Measurements from ENCODE around the gene TMEM178B. TPM values are rescaled to one million over a fixed set of nuclear protein-coding genes. Genes with fewer than 3 reads are reported as not detected.

The TMEM178B gene
- total and polyA plus RNA-seq, 3 experiments from 2014 or later: 0.02 to 1.1 (median 0.97) TPM

DNA sequence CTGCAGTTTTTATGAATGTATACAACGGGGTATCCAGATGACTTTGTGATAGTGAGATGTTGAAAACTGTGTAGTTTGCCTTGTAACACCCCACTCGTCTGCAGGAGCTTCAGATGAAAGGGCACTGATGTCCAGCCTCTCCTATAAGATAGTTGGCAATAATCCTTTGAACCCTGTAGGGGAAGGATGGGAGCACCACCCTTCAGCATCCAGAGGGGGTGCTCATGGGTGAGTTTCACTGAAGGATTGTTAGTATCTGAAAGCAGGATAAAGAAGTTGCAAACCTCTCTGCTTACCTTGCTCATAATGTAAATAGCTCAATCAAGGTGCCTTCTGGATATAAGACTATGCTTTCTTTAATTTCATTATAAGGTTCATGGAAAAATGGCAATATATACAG is 201.5 kb downstream of the TMEM178B start:
- no peaks in the 10 kb centered on the region for H3K36me3 ChIP-seq (ENCODE audit: insufficient read depth, low read length)
- ChIA-PET POLR2A (no interaction called here), CTCF (no interaction called here)
- DNase-seq: no peak
- H3K9me3 ChIP-seq (ENCODE audit: low read length): no peaks in the 10 kb centered on the region
- Mint-ChIP-seq H3K4me1 (no peaks in the 10 kb centered on the region), H3K27me3 (no peaks in the 10 kb centered on the region), H3K4me3 (no peak overlapping the region), H3K36me3 (no peaks in the 10 kb centered on the region), H3K9me3 (no peaks in the 10 kb centered on the region), H3K27ac (no peak overlapping the region)
- no peak overlapping the region for H3K27ac ChIP-seq (ENCODE audit: low read depth, low read length)
- no peaks in the 10 kb centered on the region for H3K4me1 ChIP-seq (ENCODE audit: insufficient read depth, low read length)
- no peak overlapping the region for H3K4me3 ChIP-seq (ENCODE audit: low read length)
- H3K27me3 ChIP-seq (ENCODE audit: insufficient read depth, low read length, poor library complexity, severe bottlenecking): peaks cover 3% of the 10 kb centered on the region

DNA sequence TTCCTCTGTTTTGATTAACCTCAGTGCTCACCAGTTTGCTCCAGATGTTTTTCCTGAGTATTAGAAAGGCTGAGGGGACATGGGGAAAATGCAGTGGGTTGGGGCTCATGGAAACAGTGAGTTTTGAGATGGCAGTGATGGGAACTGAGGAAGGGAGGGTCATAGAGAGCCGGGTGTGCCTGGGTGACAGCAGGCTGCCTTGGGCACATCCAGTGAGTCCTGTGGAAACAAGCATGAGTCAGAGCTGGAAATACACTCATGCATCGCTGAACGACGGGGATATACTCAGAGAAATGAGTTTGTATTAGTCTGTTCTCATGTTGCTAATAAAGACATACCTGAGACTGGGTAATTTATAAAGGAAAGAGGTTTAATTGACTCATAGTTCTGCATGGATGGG is 202.2 kb downstream of the TMEM178B start:
- DNase-seq: no peak
- peaks cover 3% of the 10 kb centered on the region for H3K27me3 ChIP-seq (ENCODE audit: insufficient read depth, low read length, poor library complexity, severe bottlenecking)
- H3K9me3 Mint-ChIP-seq: no peaks in the 10 kb centered on the region
- POLR2A ChIA-PET: no interaction called here
- CTCF ChIA-PET: no interaction called here
- H3K27me3 Mint-ChIP-seq: no peaks in the 10 kb centered on the region
- H3K36me3 Mint-ChIP-seq: no peaks in the 10 kb centered on the region
- no peak overlapping the region for H3K4me3 Mint-ChIP-seq
- no peak overlapping the region for H3K4me3 ChIP-seq (ENCODE audit: low read length)
- H3K27ac Mint-ChIP-seq: no peak overlapping the region
- no peaks in the 10 kb centered on the region for H3K9me3 ChIP-seq (ENCODE audit: low read length)
- no peaks in the 10 kb centered on the region for H3K4me1 ChIP-seq (ENCODE audit: insufficient read depth, low read length)
- no peaks in the 10 kb centered on the region for H3K36me3 ChIP-seq (ENCODE audit: insufficient read depth, low read length)
- H3K4me1 Mint-ChIP-seq: no peaks in the 10 kb centered on the region
- H3K27ac ChIP-seq (ENCODE audit: low read depth, low read length): no peak overlapping the region

DNA sequence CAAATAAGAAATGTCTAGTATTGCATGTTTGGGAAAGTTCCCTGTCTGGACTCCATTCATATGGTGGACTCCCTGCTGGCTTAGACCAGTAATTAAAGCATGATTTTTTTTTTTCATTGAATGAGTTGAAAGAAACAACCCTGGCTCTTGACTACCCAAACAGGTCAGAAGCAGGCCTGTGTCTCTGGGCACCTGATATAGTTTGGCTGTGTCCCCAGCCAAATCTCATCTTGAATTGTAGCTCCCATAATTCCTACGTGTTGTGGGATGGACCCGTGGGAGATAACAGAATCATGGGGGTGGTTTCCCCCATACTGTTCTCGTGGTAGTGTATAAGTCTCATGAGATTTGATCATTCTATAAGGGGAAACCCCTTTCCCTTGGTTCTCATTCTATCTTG is 206.2 kb downstream of the TMEM178B start:
- DNase-seq: no peak
- H3K27me3 Mint-ChIP-seq: peaks cover 4 to 11% of the 10 kb centered on the region in 2 donors
- no peaks in the 10 kb centered on the region for H3K9me3 Mint-ChIP-seq
- peak overlapping the region in 1 of 8 donors; percentile 54 for H3K27ac Mint-ChIP-seq
- no peak overlapping the region for H3K27ac ChIP-seq (ENCODE audit: low read depth, low read length)
- H3K4me1 ChIP-seq (ENCODE audit: insufficient read depth, low read length): no peaks in the 10 kb centered on the region
- H3K27me3 ChIP-seq (ENCODE audit: insufficient read depth, low read length, poor library complexity, severe bottlenecking): no peaks in the 10 kb centered on the region
- no peak overlapping the region for H3K4me3 Mint-ChIP-seq
- no peaks in the 10 kb centered on the region for H3K9me3 ChIP-seq (ENCODE audit: low read length)
- ChIA-PET POLR2A (no interaction called here), CTCF (no interaction called here)
- no peaks in the 10 kb centered on the region for H3K36me3 Mint-ChIP-seq
- no peak overlapping the region for H3K4me3 ChIP-seq (ENCODE audit: low read length)
- H3K36me3 ChIP-seq (ENCODE audit: insufficient read depth, low read length): no peaks in the 10 kb centered on the region
- peaks cover 11 to 17% (median 17%) of the 10 kb centered on the region in 3 donors for H3K4me1 Mint-ChIP-seq

DNA sequence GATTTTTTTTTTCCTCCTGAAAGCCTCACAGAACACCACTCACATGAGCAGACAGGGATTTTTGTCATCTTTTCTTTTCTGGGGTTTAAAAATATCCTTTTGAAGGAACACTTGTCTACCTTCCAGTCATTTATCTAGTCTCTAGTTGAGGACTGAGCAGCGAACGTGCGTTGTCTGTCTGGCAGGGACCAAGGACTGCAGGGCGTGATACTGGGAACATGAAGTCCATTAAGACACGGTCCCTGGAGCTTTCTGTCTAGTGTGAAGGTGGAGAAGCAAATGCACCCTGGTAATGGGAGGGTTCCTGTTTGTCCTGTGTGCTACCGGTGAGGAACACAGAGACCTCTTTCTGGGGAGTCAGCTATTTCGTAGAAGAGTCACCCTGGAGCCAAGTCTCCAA is 207.4 kb downstream of the TMEM178B start:
- no peak overlapping the region for H3K4me3 ChIP-seq (ENCODE audit: low read length)
- Mint-ChIP-seq H3K9me3 (no peaks in the 10 kb centered on the region), H3K4me1 (peaks cover 11 to 17% (median 17%) of the 10 kb centered on the region in 3 donors), H3K36me3 (no peaks in the 10 kb centered on the region), H3K27me3 (peaks cover 7 to 11% of the 10 kb centered on the region in 2 donors), H3K4me3 (no peak overlapping the region), H3K27ac (no peak overlapping the region)
- no peaks in the 10 kb centered on the region for H3K27me3 ChIP-seq (ENCODE audit: insufficient read depth, low read length, poor library complexity, severe bottlenecking)
- H3K36me3 ChIP-seq (ENCODE audit: insufficient read depth, low read length): no peaks in the 10 kb centered on the region
- CTCF ChIA-PET: no interaction called here
- no peaks in the 10 kb centered on the region for H3K4me1 ChIP-seq (ENCODE audit: insufficient read depth, low read length)
- POLR2A ChIA-PET: no interaction called here
- DNase-seq: no peak
- H3K27ac ChIP-seq (ENCODE audit: low read depth, low read length): no peak overlapping the region
- no peaks in the 10 kb centered on the region for H3K9me3 ChIP-seq (ENCODE audit: low read length)

DNA sequence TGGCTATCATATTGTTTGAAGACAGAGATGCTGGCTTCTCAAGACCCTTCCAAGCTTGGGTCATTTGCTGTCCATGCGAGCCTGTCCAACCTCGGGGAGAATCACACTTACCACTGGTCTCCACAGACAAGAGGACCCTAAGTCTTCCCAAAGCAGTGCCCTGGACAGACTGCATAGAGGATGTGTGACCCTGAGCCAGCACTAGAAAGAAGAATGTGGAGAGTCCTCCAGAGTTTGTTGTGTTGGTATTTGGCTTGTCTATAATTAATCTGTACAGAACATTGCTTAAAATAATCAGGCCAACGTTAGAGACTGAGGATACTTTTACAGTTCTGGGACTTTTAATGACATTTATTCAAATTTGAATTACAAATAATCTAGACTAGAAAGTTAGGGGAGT is 212.7 kb downstream of the TMEM178B start:
- H3K27ac ChIP-seq (ENCODE audit: low read depth, low read length): no peak overlapping the region
- Mint-ChIP-seq H3K27ac (no peak overlapping the region), H3K9me3 (no peaks in the 10 kb centered on the region), H3K4me3 (no peak overlapping the region), H3K27me3 (peaks cover 6 to 21% of the 10 kb centered on the region in 2 donors), H3K36me3 (no peaks in the 10 kb centered on the region), H3K4me1 (peaks cover 11 to 21% (median 17%) of the 10 kb centered on the region in 3 donors)
- H3K4me3 ChIP-seq (ENCODE audit: low read length): no peak overlapping the region
- ChIA-PET CTCF (no interaction called here), POLR2A (no interaction called here)
- no peaks in the 10 kb centered on the region for H3K36me3 ChIP-seq (ENCODE audit: insufficient read depth, low read length)
- no peaks in the 10 kb centered on the region for H3K27me3 ChIP-seq (ENCODE audit: insufficient read depth, low read length, poor library complexity, severe bottlenecking)
- H3K9me3 ChIP-seq (ENCODE audit: low read length): no peaks in the 10 kb centered on the region
- no peak for DNase-seq
- H3K4me1 ChIP-seq (ENCODE audit: insufficient read depth, low read length): no peaks in the 10 kb centered on the region

DNA sequence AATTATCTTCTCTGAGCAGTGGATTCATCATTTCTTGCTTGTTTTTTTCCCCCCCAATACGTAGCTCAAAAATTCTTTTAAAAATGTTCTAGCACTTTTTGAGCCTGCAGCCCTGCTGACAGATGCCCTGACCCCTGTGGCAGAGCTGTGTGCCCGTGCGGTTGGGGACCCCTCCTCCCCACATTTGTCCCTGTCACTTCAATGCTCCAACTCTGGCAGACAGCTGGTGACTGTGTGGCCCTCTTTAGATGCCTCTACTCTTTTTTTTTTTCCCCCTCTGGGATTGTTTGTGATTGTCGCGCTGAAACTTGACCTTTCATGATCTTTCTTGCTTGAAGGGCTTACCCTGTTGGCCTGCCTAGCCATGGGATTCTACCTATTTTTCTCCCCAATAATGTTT is 214.1 kb downstream of the TMEM178B start:
- DNase-seq: no peak
- CTCF ChIA-PET: no interaction called here

DNA sequence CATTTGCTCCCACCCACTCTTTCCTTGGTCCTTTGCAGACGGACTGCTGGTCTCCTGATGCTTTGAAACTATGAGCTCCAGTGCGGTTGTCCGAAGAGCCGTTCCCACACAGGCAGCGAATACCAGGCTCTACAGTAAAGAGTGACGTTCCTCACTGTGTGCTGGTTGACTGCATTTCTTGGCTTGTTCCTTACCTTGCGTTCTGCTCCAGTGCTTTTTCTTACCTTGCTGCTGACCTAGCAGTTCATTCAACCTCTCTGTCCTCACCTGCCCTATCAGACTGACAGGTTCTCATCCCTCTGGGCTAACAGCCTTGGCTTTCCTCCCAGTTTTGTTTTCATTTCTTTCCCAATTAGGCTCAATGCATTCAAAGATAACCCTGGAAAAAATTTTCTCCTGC is 214.8 kb downstream of the TMEM178B start:
- no peaks in the 10 kb centered on the region for H3K4me1 ChIP-seq (ENCODE audit: insufficient read depth, low read length)
- no peak overlapping the region for H3K4me3 Mint-ChIP-seq
- H3K27me3 Mint-ChIP-seq: peaks cover 4 to 16% of the 10 kb centered on the region in 2 donors
- ChIA-PET CTCF (no interaction called here), POLR2A (no interaction called here)
- no peaks in the 10 kb centered on the region for H3K27me3 ChIP-seq (ENCODE audit: insufficient read depth, low read length, poor library complexity, severe bottlenecking)
- H3K36me3 ChIP-seq (ENCODE audit: insufficient read depth, low read length): no peaks in the 10 kb centered on the region
- H3K9me3 Mint-ChIP-seq: peaks cover 0 to 2% (median 0%) of the 10 kb centered on the region in 5 donors
- H3K9me3 ChIP-seq (ENCODE audit: low read length): no peaks in the 10 kb centered on the region
- H3K4me1 Mint-ChIP-seq: peaks cover 3 to 16% (median 15%) of the 10 kb centered on the region in 3 donors
- no peak overlapping the region for H3K27ac ChIP-seq (ENCODE audit: low read depth, low read length)
- peak overlapping the region in 1 of 8 donors; percentile 30 for H3K27ac Mint-ChIP-seq
- H3K36me3 Mint-ChIP-seq: no peaks in the 10 kb centered on the region
- no peak overlapping the region for H3K4me3 ChIP-seq (ENCODE audit: low read length)
- no peak for DNase-seq

More for the DNA sequence above, 214.1 kb downstream of the TMEM178B start:
- POLR2A ChIA-PET: no interaction called here
- Mint-ChIP-seq H3K27me3 (peaks cover 3 to 16% of the 10 kb centered on the region in 2 donors), H3K4me1 (peaks cover 10 to 22% (median 21%) of the 10 kb centered on the region in 3 donors), H3K27ac (no peak overlapping the region), H3K36me3 (no peaks in the 10 kb centered on the region), H3K4me3 (no peak overlapping the region), H3K9me3 (peaks cover 0 to 2% (median 0%) of the 10 kb centered on the region in 5 donors)
- no peaks in the 10 kb centered on the region for H3K4me1 ChIP-seq (ENCODE audit: insufficient read depth, low read length)
- H3K27me3 ChIP-seq (ENCODE audit: insufficient read depth, low read length, poor library complexity, severe bottlenecking): no peaks in the 10 kb centered on the region
- no peaks in the 10 kb centered on the region for H3K9me3 ChIP-seq (ENCODE audit: low read length)
- H3K36me3 ChIP-seq (ENCODE audit: insufficient read depth, low read length): no peaks in the 10 kb centered on the region
- no peak overlapping the region for H3K4me3 ChIP-seq (ENCODE audit: low read length)
- no peak overlapping the region for H3K27ac ChIP-seq (ENCODE audit: low read depth, low read length)

DNA sequence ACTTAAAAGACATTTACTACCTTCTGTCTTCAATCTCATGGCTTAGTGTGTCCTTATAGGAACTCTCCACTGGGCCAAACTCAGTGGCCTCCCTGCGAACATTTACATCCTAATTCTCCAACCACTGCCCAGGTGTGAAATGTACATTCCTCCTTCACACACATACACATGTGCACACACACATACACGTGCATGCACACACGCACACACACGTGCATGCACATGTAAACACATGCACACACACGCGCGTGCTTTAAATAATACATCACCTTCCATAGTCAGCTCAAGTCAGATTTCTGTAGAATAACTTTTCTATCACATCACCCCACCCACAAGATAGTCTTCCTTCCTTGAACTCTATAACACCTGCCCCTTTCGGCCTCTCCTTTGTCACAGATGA is 216.5 kb downstream of the TMEM178B start:
- ChIA-PET POLR2A (no interaction called here), CTCF (no interaction called here)
- H3K36me3 ChIP-seq (ENCODE audit: insufficient read depth, low read length): no peaks in the 10 kb centered on the region
- no peaks in the 10 kb centered on the region for H3K27me3 ChIP-seq (ENCODE audit: insufficient read depth, low read length, poor library complexity, severe bottlenecking)
- Mint-ChIP-seq H3K27ac (no peak overlapping the region), H3K4me3 (no peak overlapping the region), H3K4me1 (peaks cover 0 to 6% (median 4%) of the 10 kb centered on the region in 3 donors), H3K9me3 (peaks cover 0 to 2% (median 0%) of the 10 kb centered on the region in 5 donors), H3K36me3 (no peaks in the 10 kb centered on the region), H3K27me3 (peaks cover 4 to 14% of the 10 kb centered on the region in 2 donors)
- H3K4me3 ChIP-seq (ENCODE audit: low read length): no peak overlapping the region
- no peak for DNase-seq
- no peaks in the 10 kb centered on the region for H3K4me1 ChIP-seq (ENCODE audit: insufficient read depth, low read length)
- no peaks in the 10 kb centered on the region for H3K9me3 ChIP-seq (ENCODE audit: low read length)
- no peak overlapping the region for H3K27ac ChIP-seq (ENCODE audit: low read depth, low read length)

DNA sequence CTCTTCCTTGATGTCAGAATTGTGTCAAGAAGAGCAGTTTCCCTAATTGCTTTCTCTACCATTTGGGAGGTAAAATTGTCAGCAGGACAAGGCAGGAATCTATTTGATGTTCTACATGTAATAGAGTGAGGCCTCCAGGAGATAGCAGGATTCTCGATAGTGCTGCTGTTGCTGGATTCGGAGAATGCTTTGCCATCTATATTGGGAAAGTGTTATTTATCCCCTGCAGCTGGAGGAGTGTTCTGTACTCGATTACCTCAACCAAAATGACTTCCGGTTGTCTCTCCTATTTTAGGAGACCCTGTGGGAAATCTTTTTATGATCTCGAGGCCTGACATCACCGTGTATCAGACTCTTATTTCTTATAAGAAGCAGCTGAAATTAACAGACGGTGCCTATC is 217.1 kb downstream of the TMEM178B start:
- Mint-ChIP-seq H3K36me3 (no peaks in the 10 kb centered on the region), H3K9me3 (peaks cover 0 to 2% (median 0%) of the 10 kb centered on the region in 5 donors), H3K4me3 (no peak overlapping the region), H3K27me3 (peaks cover 1 to 16% of the 10 kb centered on the region in 2 donors), H3K4me1 (peaks cover 0 to 6% (median 4%) of the 10 kb centered on the region in 3 donors), H3K27ac (no peak overlapping the region)
- Histone ChIP-seq H3K36me3 (ENCODE audit: insufficient read depth, low read length) (no peaks in the 10 kb centered on the region), H3K4me3 (ENCODE audit: low read length) (no peak overlapping the region), H3K27ac (ENCODE audit: low read depth, low read length) (no peak overlapping the region), H3K27me3 (ENCODE audit: insufficient read depth, low read length, poor library complexity, severe bottlenecking) (no peaks in the 10 kb centered on the region), H3K4me1 (ENCODE audit: insufficient read depth, low read length) (no peaks in the 10 kb centered on the region), H3K9me3 (ENCODE audit: low read length) (no peaks in the 10 kb centered on the region)
- ChIA-PET CTCF (no interaction called here), POLR2A (no interaction called here)
- no peak for DNase-seq
